ENCODE measurements around the gene SYNE2.
"Not testable (repeated sequence)": the region's sequence is repeated elsewhere in the genome, so short reads cannot be mapped to it uniquely, and the experiment has no call there.

Gene SYNE2, protein sequence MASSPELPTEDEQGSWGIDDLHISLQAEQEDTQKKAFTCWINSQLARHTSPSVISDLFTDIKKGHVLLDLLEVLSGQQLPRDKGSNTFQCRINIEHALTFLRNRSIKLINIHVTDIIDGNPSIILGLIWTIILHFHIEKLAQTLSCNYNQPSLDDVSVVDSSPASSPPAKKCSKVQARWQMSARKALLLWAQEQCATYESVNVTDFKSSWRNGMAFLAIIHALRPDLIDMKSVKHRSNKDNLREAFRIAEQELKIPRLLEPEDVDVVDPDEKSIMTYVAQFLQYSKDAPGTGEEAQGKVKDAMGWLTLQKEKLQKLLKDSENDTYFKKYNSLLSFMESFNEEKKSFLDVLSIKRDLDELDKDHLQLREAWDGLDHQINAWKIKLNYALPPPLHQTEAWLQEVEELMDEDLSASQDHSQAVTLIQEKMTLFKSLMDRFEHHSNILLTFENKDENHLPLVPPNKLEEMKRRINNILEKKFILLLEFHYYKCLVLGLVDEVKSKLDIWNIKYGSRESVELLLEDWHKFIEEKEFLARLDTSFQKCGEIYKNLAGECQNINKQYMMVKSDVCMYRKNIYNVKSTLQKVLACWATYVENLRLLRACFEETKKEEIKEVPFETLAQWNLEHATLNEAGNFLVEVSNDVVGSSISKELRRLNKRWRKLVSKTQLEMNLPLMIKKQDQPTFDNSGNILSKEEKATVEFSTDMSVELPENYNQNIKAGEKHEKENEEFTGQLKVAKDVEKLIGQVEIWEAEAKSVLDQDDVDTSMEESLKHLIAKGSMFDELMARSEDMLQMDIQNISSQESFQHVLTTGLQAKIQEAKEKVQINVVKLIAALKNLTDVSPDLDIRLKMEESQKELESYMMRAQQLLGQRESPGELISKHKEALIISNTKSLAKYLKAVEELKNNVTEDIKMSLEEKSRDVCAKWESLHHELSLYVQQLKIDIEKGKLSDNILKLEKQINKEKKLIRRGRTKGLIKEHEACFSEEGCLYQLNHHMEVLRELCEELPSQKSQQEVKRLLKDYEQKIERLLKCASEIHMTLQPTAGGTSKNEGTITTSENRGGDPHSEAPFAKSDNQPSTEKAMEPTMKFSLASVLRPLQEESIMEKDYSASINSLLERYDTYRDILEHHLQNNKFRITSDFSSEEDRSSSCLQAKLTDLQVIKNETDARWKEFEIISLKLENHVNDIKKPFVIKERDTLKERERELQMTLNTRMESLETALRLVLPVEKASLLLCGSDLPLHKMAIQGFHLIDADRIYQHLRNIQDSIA (N-terminal part only)

DNA sequence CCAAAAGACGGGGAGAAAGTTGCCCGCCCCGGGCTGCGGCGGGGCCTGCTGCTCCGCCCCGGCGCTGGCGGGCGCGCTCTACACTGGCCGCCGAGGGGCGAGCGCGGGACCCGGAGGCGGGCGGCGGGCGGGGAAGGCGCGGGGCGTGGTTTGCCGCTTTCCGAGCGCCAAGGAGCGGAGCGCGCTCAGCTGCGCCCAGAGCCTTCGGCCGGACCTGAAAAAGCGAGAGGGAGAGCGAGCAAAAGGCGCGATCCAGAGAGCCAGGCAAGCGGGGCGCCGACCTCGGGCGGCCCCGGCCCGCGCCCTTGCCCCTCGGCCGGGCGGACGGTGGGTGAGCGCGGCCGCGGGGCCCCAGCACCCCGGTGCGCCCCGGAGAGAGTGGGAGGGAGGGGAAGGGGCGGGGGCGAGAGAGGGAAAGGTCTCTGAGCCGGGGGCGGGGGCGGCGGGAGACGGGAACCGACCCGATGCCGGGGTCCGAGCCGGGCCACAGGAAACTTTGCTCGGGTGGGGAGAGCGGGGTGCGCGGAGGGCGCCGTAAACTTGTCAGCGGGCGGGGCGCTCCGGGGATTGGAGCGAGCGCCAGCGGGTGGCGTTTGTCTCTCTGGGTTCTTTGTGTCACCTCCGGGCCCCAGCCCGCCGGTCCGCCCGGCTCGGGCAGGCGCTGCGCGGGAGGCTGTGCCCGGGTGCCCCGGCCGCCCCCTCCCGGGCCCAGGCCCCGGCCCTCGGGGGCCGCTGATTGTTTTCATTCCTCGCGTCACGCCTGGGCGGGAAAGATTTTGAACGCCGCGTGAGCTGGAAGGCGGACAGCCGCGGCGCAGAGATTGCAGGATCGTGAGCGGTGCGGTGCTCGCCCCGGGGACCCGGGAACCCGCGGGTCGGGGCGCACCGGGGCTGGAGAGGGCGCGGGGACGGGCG is at the start of gene SYNE2:
TSS of gene SYNE2 (plus strand) at position 188 of the 915 bp plus-strand sequence. CDS start 56,145 bp downstream, outside the sequence.
- Histone ChIP-seq H3K27ac (ENCODE audit: low read depth, low read length) (peak within 1 kb of the TSS; percentile 56), H3K36me3 (ENCODE audit: control insufficient read depth, insufficient read depth, low read length) (no peaks in the 10 kb centered on the region), H3K4me3 (ENCODE audit: low read length) (peak within 1 kb of the TSS; percentile 76), H3K9ac (ENCODE audit: low read length) (no peak within 1 kb of the TSS), H3K27me3 (ENCODE audit: control insufficient read depth, insufficient read depth, low read length) (no peaks in the 10 kb centered on the region), H3K4me1 (ENCODE audit: control insufficient read depth, insufficient read depth, low read length) (peaks cover 3% of the 10 kb centered on the region)

- H3K27ac ChIP-seq (ENCODE audit: low read depth, low read length); H3K4me1 ChIP-seq (ENCODE audit: control insufficient read depth, insufficient read depth, low read length); H3K9ac ChIP-seq (ENCODE audit: low read length); H3K27me3 ChIP-seq (ENCODE audit: control insufficient read depth, insufficient read depth, low read length); H3K4me3 ChIP-seq (ENCODE audit: low read length); H3K36me3 ChIP-seq (ENCODE audit: control insufficient read depth, insufficient read depth, low read length): not testable (repeated sequence)
Observed at GRCh38 chr14:63803221-63803791, 49.5 kb upstream of the SYNE2 start.

GRCh38 chr14:63806064-63806463 is 46.7 kb upstream of the SYNE2 start:
- H3K9ac ChIP-seq (ENCODE audit: low read length); H3K27me3 ChIP-seq (ENCODE audit: control insufficient read depth, insufficient read depth, low read length); H3K4me3 ChIP-seq (ENCODE audit: low read length): not testable (repeated sequence)

DNA sequence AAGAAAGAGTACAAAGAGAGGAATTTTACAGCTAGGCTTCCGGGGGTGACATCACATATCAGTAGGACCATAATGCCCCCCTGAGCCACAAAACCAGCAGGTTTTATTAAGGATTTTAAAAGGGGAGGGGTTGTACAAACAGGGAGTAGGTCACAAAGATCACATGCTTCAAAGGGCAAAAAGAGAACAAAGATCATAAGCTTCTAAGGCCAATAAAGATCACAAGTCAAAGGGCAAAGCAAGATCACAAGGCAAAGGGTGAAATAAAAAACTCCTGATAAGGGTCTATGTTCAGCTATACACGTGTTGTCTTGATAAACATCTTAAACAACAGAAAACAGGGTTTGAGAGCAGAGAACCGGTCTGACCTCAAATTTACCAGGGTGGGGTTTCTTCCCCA is 41.1 kb upstream of the SYNE2 start:
- not testable (repeated sequence) for H3K27ac ChIP-seq (ENCODE audit: low read depth, low read length); H3K9ac ChIP-seq (ENCODE audit: low read length); H3K4me3 ChIP-seq (ENCODE audit: low read length); H3K27me3 ChIP-seq (ENCODE audit: control insufficient read depth, insufficient read depth, low read length); H3K36me3 ChIP-seq (ENCODE audit: control insufficient read depth, insufficient read depth, low read length); H3K4me1 ChIP-seq (ENCODE audit: control insufficient read depth, insufficient read depth, low read length)

More at GRCh38 chr14:63806064-63806463, 46.7 kb upstream of the SYNE2 start:
- not testable (repeated sequence) for H3K4me1 ChIP-seq (ENCODE audit: control insufficient read depth, insufficient read depth, low read length); H3K36me3 ChIP-seq (ENCODE audit: control insufficient read depth, insufficient read depth, low read length); H3K27ac ChIP-seq (ENCODE audit: low read depth, low read length)

GRCh38 chr14:63833728-63834127 is 19.1 kb upstream of the SYNE2 start:
- Histone ChIP-seq H3K27me3 (ENCODE audit: control insufficient read depth, insufficient read depth, low read length) (no peaks in the 10 kb centered on the region), H3K36me3 (ENCODE audit: control insufficient read depth, insufficient read depth, low read length) (no peaks in the 10 kb centered on the region), H3K27ac (ENCODE audit: low read depth, low read length) (no peak overlapping the region), H3K9ac (ENCODE audit: low read length) (no peak overlapping the region), H3K4me3 (ENCODE audit: low read length) (no peak overlapping the region), H3K4me1 (ENCODE audit: control insufficient read depth, insufficient read depth, low read length) (no peaks in the 10 kb centered on the region)

GRCh38 chr14:63840981-63841380 is 11.8 kb upstream of the SYNE2 start:
- H3K27me3 ChIP-seq (ENCODE audit: control insufficient read depth, insufficient read depth, low read length), result no peaks in the 10 kb centered on the region
- no peak overlapping the region for H3K9ac ChIP-seq (ENCODE audit: low read length)
- no peak overlapping the region for H3K4me3 ChIP-seq (ENCODE audit: low read length)
- no peak overlapping the region for H3K27ac ChIP-seq (ENCODE audit: low read depth, low read length)
- H3K36me3 ChIP-seq (ENCODE audit: control insufficient read depth, insufficient read depth, low read length), result no peaks in the 10 kb centered on the region
- no peaks in the 10 kb centered on the region for H3K4me1 ChIP-seq (ENCODE audit: control insufficient read depth, insufficient read depth, low read length)

DNA sequence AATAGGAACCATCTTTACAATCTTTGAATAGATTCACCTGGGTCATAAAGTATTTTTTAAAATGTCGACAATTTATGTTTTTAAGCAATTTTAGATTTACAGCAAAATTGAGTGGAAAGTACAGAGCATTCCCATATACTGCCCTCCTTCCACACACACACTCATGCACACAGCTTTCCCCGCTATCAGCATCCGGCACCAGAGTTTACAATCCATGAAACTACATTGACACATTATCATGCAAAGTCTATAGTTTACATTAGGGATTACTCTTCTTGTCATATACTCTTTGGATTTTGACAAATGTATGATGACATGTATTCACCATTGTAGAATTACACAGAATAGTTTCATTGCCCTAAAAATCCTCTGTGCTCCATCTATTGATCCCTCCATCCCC is 9.0 kb upstream of the SYNE2 start:
- no peak overlapping the region for H3K27ac ChIP-seq (ENCODE audit: low read depth, low read length)
- no peaks in the 10 kb centered on the region for H3K4me1 ChIP-seq (ENCODE audit: control insufficient read depth, insufficient read depth, low read length)
- no peak overlapping the region for H3K9ac ChIP-seq (ENCODE audit: low read length)
- H3K4me3 ChIP-seq (ENCODE audit: low read length), result no peak overlapping the region
- H3K27me3 ChIP-seq (ENCODE audit: control insufficient read depth, insufficient read depth, low read length), result no peaks in the 10 kb centered on the region
- no peaks in the 10 kb centered on the region for H3K36me3 ChIP-seq (ENCODE audit: control insufficient read depth, insufficient read depth, low read length)

- Histone ChIP-seq H3K27me3 (ENCODE audit: control insufficient read depth, insufficient read depth, low read length) (no peaks in the 10 kb centered on the region), H3K9ac (ENCODE audit: low read length) (no peak overlapping the region), H3K36me3 (ENCODE audit: control insufficient read depth, insufficient read depth, low read length) (no peaks in the 10 kb centered on the region), H3K27ac (ENCODE audit: low read depth, low read length) (no peak overlapping the region), H3K4me3 (ENCODE audit: low read length) (no peak overlapping the region), H3K4me1 (ENCODE audit: control insufficient read depth, insufficient read depth, low read length) (no peaks in the 10 kb centered on the region)
Observed at GRCh38 chr14:63848890-63849289, 3.9 kb upstream of the SYNE2 start.

DNA sequence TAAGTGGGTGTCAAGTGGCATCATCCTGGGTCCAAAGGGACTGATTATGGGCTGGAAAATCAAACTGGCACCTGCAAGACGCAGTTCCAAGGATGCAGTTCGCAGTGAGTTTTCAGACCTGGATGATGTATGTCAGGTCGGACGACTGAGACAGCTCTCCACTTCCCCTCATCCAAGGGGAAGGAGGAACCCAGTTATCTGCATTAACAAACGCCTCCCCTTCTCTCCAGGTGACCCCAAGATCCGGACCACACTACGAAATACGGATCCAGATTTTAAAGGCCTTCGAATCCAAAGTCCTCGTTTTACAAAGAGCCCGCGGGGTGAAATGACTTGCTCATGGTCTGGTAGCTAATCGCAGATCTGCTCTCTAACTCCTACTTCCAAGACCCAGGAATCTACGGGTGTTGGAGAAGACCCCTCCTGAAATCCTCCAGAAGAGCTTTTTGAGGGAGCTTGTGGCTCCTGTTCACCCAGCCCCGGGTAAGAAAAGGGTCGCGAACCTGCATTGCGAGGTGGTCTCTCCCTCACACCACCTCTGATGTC is 460 bp upstream of the SYNE2 start:
- no peak overlapping the region for H3K27ac ChIP-seq (ENCODE audit: low read depth, low read length)
- H3K4me3 ChIP-seq (ENCODE audit: low read length), result peak overlapping the region; percentile 76
- peaks cover 3% of the 10 kb centered on the region for H3K4me1 ChIP-seq (ENCODE audit: control insufficient read depth, insufficient read depth, low read length)
- no peaks in the 10 kb centered on the region for H3K27me3 ChIP-seq (ENCODE audit: control insufficient read depth, insufficient read depth, low read length)
- no peak overlapping the region for H3K9ac ChIP-seq (ENCODE audit: low read length)
- H3K36me3 ChIP-seq (ENCODE audit: control insufficient read depth, insufficient read depth, low read length), result no peaks in the 10 kb centered on the region

DNA sequence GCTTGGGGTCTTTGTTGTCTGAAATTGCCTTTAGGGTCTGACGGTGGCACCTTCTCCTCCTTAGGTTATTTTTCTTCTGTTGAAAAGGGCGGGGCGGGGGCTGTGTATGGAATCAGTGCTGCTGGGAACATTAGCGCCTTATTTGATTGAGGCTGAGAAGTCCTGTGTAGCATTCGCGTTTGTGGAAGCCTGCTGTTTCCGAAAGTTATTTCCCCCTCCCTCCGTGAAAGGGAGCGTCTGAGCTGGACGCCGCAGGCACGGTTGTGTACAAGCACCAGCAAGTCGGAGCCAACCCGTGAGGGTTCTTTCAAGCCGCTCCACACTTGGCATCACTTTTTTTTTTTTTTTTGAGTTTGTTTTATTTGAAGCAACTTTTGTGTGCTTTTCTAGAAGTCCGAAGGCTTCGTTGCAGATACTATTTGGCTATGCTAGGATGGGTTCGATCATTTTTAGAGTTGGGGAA is 1.1 kb downstream of the SYNE2 start:
- Histone ChIP-seq H3K9ac (ENCODE audit: low read length) (no peak overlapping the region), H3K4me1 (ENCODE audit: control insufficient read depth, insufficient read depth, low read length) (peaks cover 3% of the 10 kb centered on the region), H3K36me3 (ENCODE audit: control insufficient read depth, insufficient read depth, low read length) (no peaks in the 10 kb centered on the region), H3K27ac (ENCODE audit: low read depth, low read length) (peak overlapping the region; percentile 56), H3K27me3 (ENCODE audit: control insufficient read depth, insufficient read depth, low read length) (no peaks in the 10 kb centered on the region), H3K4me3 (ENCODE audit: low read length) (peak overlapping the region; percentile 76)

DNA sequence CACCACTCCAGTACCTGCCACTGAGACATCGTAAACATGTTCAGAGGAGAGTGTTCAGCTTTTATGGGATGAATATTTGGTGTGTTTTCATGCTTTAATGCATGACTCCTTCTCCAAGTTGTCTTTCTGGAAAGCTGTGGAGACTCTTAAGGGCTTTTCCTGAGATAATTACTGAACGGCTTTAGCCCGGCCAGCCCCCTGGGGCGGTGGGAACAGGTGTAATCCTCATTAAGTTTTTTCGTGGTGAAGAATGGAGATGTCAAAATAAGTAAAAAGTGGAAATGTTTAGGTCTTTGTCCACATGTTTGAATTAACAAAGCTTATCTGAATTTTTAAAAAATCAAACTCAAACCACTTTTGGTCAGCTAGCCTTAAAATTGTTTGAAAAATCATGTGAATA is 1.5 kb downstream of the SYNE2 start:
- Histone ChIP-seq H3K4me3 (ENCODE audit: low read length) (peak overlapping the region; percentile 76), H3K36me3 (ENCODE audit: control insufficient read depth, insufficient read depth, low read length) (no peaks in the 10 kb centered on the region), H3K27me3 (ENCODE audit: control insufficient read depth, insufficient read depth, low read length) (no peaks in the 10 kb centered on the region), H3K9ac (ENCODE audit: low read length) (no peak overlapping the region), H3K27ac (ENCODE audit: low read depth, low read length) (no peak overlapping the region), H3K4me1 (ENCODE audit: control insufficient read depth, insufficient read depth, low read length) (peaks cover 3% of the 10 kb centered on the region)
